ENCODE measurements around the gene DOLK.
A peak's percentile ranks its signal among the peaks of the same experiment; 100 is the strongest.
"Not testable (repeated sequence)": the region's sequence is repeated elsewhere in the genome, so short reads cannot be mapped to it uniquely, and the experiment has no call there.

Gene DOLK

GRCh38 chr9:128947527-128948301 lies at the start of gene DOLK, which contains the start of gene NUP188:
TSS of gene DOLK (minus strand) at chr9:128947603. CDS start at chr9:128947303, 300 bp downstream.
TSS of gene NUP188 (plus strand) at chr9:128947699. CDS start at chr9:128947720, 21 bp downstream.
- FAIRE-seq (peak; percentile 80), DNase-seq (ENCODE audit: insufficient read length, low spot score) (peak; percentile 96)

GRCh38 chr9:128995791-128996190 lies 48.4 kb upstream of the DOLK start:
- DNase-seq (ENCODE audit: insufficient read length, low spot score), result no peak
- no peak for FAIRE-seq

- FAIRE-seq (no peak), DNase-seq (ENCODE audit: insufficient read length, low spot score) (no peak)
Observed at GRCh38 chr9:128992995-128993394, 45.6 kb upstream of the DOLK start.

GRCh38 chr9:128987805-128988204 lies 40.4 kb upstream of the DOLK start:
- DNase-seq (ENCODE audit: insufficient read length, low spot score) (no peak), FAIRE-seq (no peak)

GRCh38 chr9:128986671-128987070 lies 39.3 kb upstream of the DOLK start:
- FAIRE-seq, result no peak

GRCh38 chr9:128983536-128983935 lies 36.1 kb upstream of the DOLK start:
- no peak for DNase-seq (ENCODE audit: insufficient read length, low spot score)
- FAIRE-seq, result no peak

More at GRCh38 chr9:128986671-128987070, 39.3 kb upstream of the DOLK start:
- DNase-seq (ENCODE audit: insufficient read length, low spot score), result no peak

- FAIRE-seq, result no peak
Observed at GRCh38 chr9:128979111-128979510, 31.7 kb upstream of the DOLK start.

GRCh38 chr9:128972956-128973355 lies 25.6 kb upstream of the DOLK start:
- DNase-seq (ENCODE audit: insufficient read length, low spot score) (no peak), FAIRE-seq (no peak)

More at GRCh38 chr9:128979111-128979510, 31.7 kb upstream of the DOLK start:
- DNase-seq (ENCODE audit: insufficient read length, low spot score), result no peak

- FAIRE-seq, result no peak
- no peak for DNase-seq (ENCODE audit: insufficient read length, low spot score)
Observed at GRCh38 chr9:128969491-128969890, 22.1 kb upstream of the DOLK start.

GRCh38 chr9:128961403-128961802 lies 14.0 kb upstream of the DOLK start:
- not testable (repeated sequence) for FAIRE-seq; DNase-seq (ENCODE audit: insufficient read length, low spot score)

- FAIRE-seq (no peak), DNase-seq (ENCODE audit: insufficient read length, low spot score) (peak; percentile 29)
Observed at GRCh38 chr9:128947277-128947526, 201 bp downstream of the DOLK start.

GRCh38 chr9:128946571-128947276 lies 679 bp downstream of the DOLK start:
- FAIRE-seq (no peak), DNase-seq (ENCODE audit: insufficient read length, low spot score) (no peak)

- FAIRE-seq, result no peak
- DNase-seq (ENCODE audit: insufficient read length, low spot score), result no peak
Observed at GRCh38 chr9:128945798-128946501, 1.5 kb downstream of the DOLK start.

GRCh38 chr9:128944966-128945365 lies 2.4 kb downstream of the DOLK start:
- DNase-seq (ENCODE audit: insufficient read length, low spot score); FAIRE-seq: not testable (repeated sequence)

GRCh38 chr9:128943832-128944620 lies 3.4 kb downstream of the DOLK start:
- FAIRE-seq (no peak), DNase-seq (ENCODE audit: insufficient read length, low spot score) (no peak)

GRCh38 chr9:128940946-128941755 lies 6.3 kb downstream of the DOLK start:
- FAIRE-seq (no peak), DNase-seq (ENCODE audit: insufficient read length, low spot score) (no peak)

- FAIRE-seq, result no peak
- DNase-seq (ENCODE audit: insufficient read length, low spot score), result no peak
Observed at GRCh38 chr9:128940271-128940921, 7.0 kb downstream of the DOLK start.

GRCh38 chr9:128937310-128938165 lies 9.9 kb downstream of the DOLK start:
- DNase-seq (ENCODE audit: insufficient read length, low spot score) (no peak), FAIRE-seq (no peak)
